GM23338 (cell line): Measurements from ENCODE around the gene APBB1IP. TPM values are rescaled to one million over a fixed set of nuclear protein-coding genes. Genes with fewer than 3 reads are reported as not detected.

Source experiments
- ETS1 ChIP-seq: IDR thresholded peaks from 2 replicates; pipeline ENCODE4 v1.6.1; 2016; ENCODE audit warnings: antibody characterized with exemption
- EZH2phosphoT487 ChIP-seq: fragments of 200-600 bp; sonication (generic); IDR thresholded peaks from one replicate; pipeline ENCODE4 v1.8.1; 2018; ENCODE audit warnings: antibody characterized with exemption; ENCODE audit not compliant: unreplicated experiment
- JUNB ChIP-seq: IDR thresholded peaks from one replicate; pipeline ENCODE4 v1.6.1; 2016; ENCODE audit warnings: antibody characterized with exemption; ENCODE audit not compliant: unreplicated experiment
- NANOG ChIP-seq: IDR thresholded peaks from 2 replicates; pipeline ENCODE4 v1.6.1; 2016; ENCODE audit warnings: antibody characterized with exemption, borderline replicate concordance
- POLR2AphosphoS5 ChIP-seq: IDR thresholded peaks from 2 replicates; pipeline ENCODE4 v1.6.1; 2016; ENCODE audit warnings: antibody characterized with exemption, low read depth
- REST ChIP-seq: IDR thresholded peaks from one replicate; pipeline ENCODE4 v1.6.1; 2018; ENCODE audit warnings: antibody characterized with exemption; ENCODE audit not compliant: unreplicated experiment
- STAT1 ChIP-seq: IDR thresholded peaks from one replicate; pipeline ENCODE4 v1.6.1; 2016; ENCODE audit warnings: antibody characterized with exemption; ENCODE audit not compliant: unreplicated experiment
- ZNF331 ChIP-seq: fragments of 250-450 bp; sonication (Bioruptor Pico); IDR thresholded peaks from 2 replicates; pipeline ENCODE4 v1.5.0; 2020; ENCODE audit warnings: low read depth, mild to moderate bottlenecking, moderate library complexity
- ZNF462 ChIP-seq: fragments of 250-450 bp; sonication (Bioruptor Pico); IDR thresholded peaks from 2 replicates; pipeline ENCODE4 v1.5.0; 2020; ENCODE audit warnings: mild to moderate bottlenecking, moderate library complexity
- polyA plus RNA-seq: library from polyadenylated mRNA; unstranded; fragments of >200 nt; fragmentation: Nextera tagmentation; extraction: Ambion mirVana; gene quantifications from 2 replicates; pipeline ENCODE4 v1.2.1, GENCODE V29; 2016
- total RNA-seq: library from RNA; depleted of rRNA; stranded (reverse); fragments of >200 nt; shearing (Covaris generic); gene quantifications from 2 replicates; pipeline ENCODE4 v1.2.3, GENCODE V29; 2014

Gene APBB1IP
- total and polyA plus RNA-seq, 2 experiments from 2014 or later: 0.14 to 0.16 TPM

GRCh38 chr10:26486304-26486703, 48.2 kb downstream of the APBB1IP start (continued):
- no peak for TF ChIP-seq ZNF462 (CRISPR knock-in tag)
- no peak for TF ChIP-seq EZH2phosphoT487
- no peak for TF ChIP-seq ETS1
- no peak for TF ChIP-seq POLR2AphosphoS5
- TF ChIP-seq NANOG: no peak
- no peak for TF ChIP-seq JUNB
- no peak for TF ChIP-seq STAT1
- TF ChIP-seq ZNF331 (CRISPR knock-in tag): no peak
- no peak for TF ChIP-seq REST
